Tibial artery (tissue), 4 donors: Measurements from ENCODE around the gene ICAM2.

Experiments
- DNase-seq, 2 donors: peaks; one replicate each; pipeline ENCODE4 v3.0.0-alpha.2; 2019
- H3K27ac ChIP-seq, 2 donors: fragments of 200-600 bp; sonication (generic) in 1 of 2; 1 replicate in 1 of 2; 2 replicates in 1 of 2; pipeline ENCODE4 v1.5.1; 2018 to 2019; ENCODE audit warnings: mild to moderate bottlenecking in 1 of 2
- H3K27me3 ChIP-seq, 2 donors: fragments of 200-600 bp; sonication (generic) in 1 of 2; one replicate each; pipeline versions ENCODE4 v1.5.1 to v1.6.0; 2016 to 2019
- H3K36me3 ChIP-seq, 3 donors: fragments of 200-600 bp; sonication (generic) in 2 of 3; one replicate each; pipeline ENCODE4 v1.5.1; 2016 to 2019; ENCODE audit warnings: mild to moderate bottlenecking in 2 of 3
- H3K4me1 ChIP-seq, 4 donors: fragments of 200-600 bp; sonication (generic) in 2 of 4; 1 replicate in 3 of 4; 2 replicates in 1 of 4; pipeline ENCODE4 v1.5.1; 2016 to 2019
- H3K4me3 ChIP-seq, 2 donors: fragments of 200-600 bp; sonication (generic) in 1 of 2; 1 replicate in 1 of 2; 2 replicates in 1 of 2; pipeline ENCODE4 v1.5.1; 2018 to 2019; ENCODE audit warnings: mild to moderate bottlenecking in 2 of 2
- H3K9me3 ChIP-seq, 3 donors: fragments of 200-600 bp; sonication (generic) in 1 of 3; one replicate each; pipeline ENCODE4 v1.5.1; 2016 to 2019
- CTCF ChIP-seq, 2 experiments: fragments of 200-600 bp in 1 of 2; fragments of 450-650 bp in 1 of 2; IDR thresholded peaks; one replicate each; pipeline ENCODE4 v1.5.1; 2017 to 2019; ENCODE audit warnings: antibody characterized with exemption in 2 of 2, mild to moderate bottlenecking in 1 of 2, moderate library complexity in 1 of 2
- intact Hi-C: fragments of 100-400 bp; cut with DNase I; formaldehyde crosslinking; loops from one replicate; pipeline ENCODE4 v1.15.0; 2023; ENCODE audit warnings: low total_unique reads

ICAM2 gene

GRCh38 chr17:63963123-63963522, 57.3 kb downstream of the ICAM2 start:
- no peak overlapping the region for H3K27ac ChIP-seq
- DNase-seq = no peak
- peaks cover 0 to 13% of the 10 kb centered on the region in 2 donors for H3K27me3 ChIP-seq

GRCh38 chr17:63962298-63962744, 58.1 kb downstream of the ICAM2 start:
- no peaks in the 10 kb centered on the region for H3K9me3 ChIP-seq
- H3K27me3 ChIP-seq = peaks cover 0 to 13% of the 10 kb centered on the region in 2 donors
- no peaks in the 10 kb centered on the region for H3K36me3 ChIP-seq
- H3K4me1 ChIP-seq = peaks cover 0 to 10% (median 6%) of the 10 kb centered on the region in 4 donors
- no peak for DNase-seq
- H3K4me3 ChIP-seq = no peak overlapping the region
- intact Hi-C loops = no loop called here
- TF ChIP-seq CTCF (IDR thresholded peaks at IDR 0.05) = no peak
- H3K27ac ChIP-seq = no peak overlapping the region

More at GRCh38 chr17:63963123-63963522, 57.3 kb downstream of the ICAM2 start:
- peaks cover 0 to 10% (median 6%) of the 10 kb centered on the region in 4 donors for H3K4me1 ChIP-seq
- H3K9me3 ChIP-seq = no peaks in the 10 kb centered on the region
- TF ChIP-seq CTCF (IDR thresholded peaks at IDR 0.05) = no peak
- H3K36me3 ChIP-seq = no peaks in the 10 kb centered on the region
- intact Hi-C loops = no loop called here
- H3K4me3 ChIP-seq = no peak overlapping the region

GRCh38 chr17:63961355-63962212, 58.8 kb downstream of the ICAM2 start:
- peaks cover 0 to 13% of the 10 kb centered on the region in 2 donors for H3K27me3 ChIP-seq
- peaks cover 0 to 10% (median 6%) of the 10 kb centered on the region in 4 donors for H3K4me1 ChIP-seq
- TF ChIP-seq CTCF (IDR thresholded peaks at IDR 0.05) = no peak
- no peaks in the 10 kb centered on the region for H3K36me3 ChIP-seq
- no peak overlapping the region for H3K27ac ChIP-seq
- H3K9me3 ChIP-seq = no peaks in the 10 kb centered on the region
- peak; percentile 61 to 73 for DNase-seq
- intact Hi-C loops = no loop called here
- peak overlapping the region in 1 of 2 donors; percentile 28 for H3K4me3 ChIP-seq

GRCh38 chr17:63960430-63960829, 60.0 kb downstream of the ICAM2 start:
- no peaks in the 10 kb centered on the region for H3K9me3 ChIP-seq
- intact Hi-C loops = no loop called here
- TF ChIP-seq CTCF (IDR thresholded peaks at IDR 0.05) = no peak
- H3K36me3 ChIP-seq = no peaks in the 10 kb centered on the region
- H3K4me3 ChIP-seq = no peak overlapping the region
- H3K4me1 ChIP-seq = peaks cover 0 to 10% (median 6%) of the 10 kb centered on the region in 4 donors
- peaks cover 0 to 13% of the 10 kb centered on the region in 2 donors for H3K27me3 ChIP-seq
- no peak overlapping the region for H3K27ac ChIP-seq
- no peak for DNase-seq

GRCh38 chr17:63960006-63960405, 60.4 kb downstream of the ICAM2 start:
- Histone ChIP-seq H3K36me3 (no peaks in the 10 kb centered on the region), H3K27me3 (peaks cover 0 to 13% of the 10 kb centered on the region in 2 donors), H3K27ac (no peak overlapping the region), H3K9me3 (no peaks in the 10 kb centered on the region), H3K4me3 (no peak overlapping the region), H3K4me1 (peaks cover 0 to 10% (median 6%) of the 10 kb centered on the region in 4 donors)
- DNase-seq = no peak
- intact Hi-C loops = no loop called here
- no peak for TF ChIP-seq CTCF (IDR thresholded peaks at IDR 0.05)
